Tibial artery (tissue), 4 donors: ENCODE data around the gene SACS.

ENCODE experiments used
- DNase-seq, 2 donors: peaks; one replicate each; pipeline ENCODE4 v3.0.0-alpha.2; 2019
- H3K27ac ChIP-seq, 2 donors: fragments of 200-600 bp; sonication (generic) in 1 of 2; 1 replicate in 1 of 2; 2 replicates in 1 of 2; pipeline ENCODE4 v1.5.1; 2018 to 2019; ENCODE audit warnings: mild to moderate bottlenecking in 1 of 2
- H3K27me3 ChIP-seq, 2 donors: fragments of 200-600 bp; sonication (generic) in 1 of 2; one replicate each; pipeline versions ENCODE4 v1.5.1 to v1.6.0; 2016 to 2019
- H3K36me3 ChIP-seq, 3 donors: fragments of 200-600 bp; sonication (generic) in 2 of 3; one replicate each; pipeline ENCODE4 v1.5.1; 2016 to 2019; ENCODE audit warnings: mild to moderate bottlenecking in 2 of 3
- H3K4me1 ChIP-seq, 4 donors: fragments of 200-600 bp; sonication (generic) in 2 of 4; 1 replicate in 3 of 4; 2 replicates in 1 of 4; pipeline ENCODE4 v1.5.1; 2016 to 2019
- H3K4me3 ChIP-seq, 2 donors: fragments of 200-600 bp; sonication (generic) in 1 of 2; 1 replicate in 1 of 2; 2 replicates in 1 of 2; pipeline ENCODE4 v1.5.1; 2018 to 2019; ENCODE audit warnings: mild to moderate bottlenecking in 2 of 2
- H3K9me3 ChIP-seq, 3 donors: fragments of 200-600 bp; sonication (generic) in 1 of 3; one replicate each; pipeline ENCODE4 v1.5.1; 2016 to 2019
- CTCF ChIP-seq, 2 experiments: fragments of 200-600 bp in 1 of 2; fragments of 450-650 bp in 1 of 2; IDR thresholded peaks; one replicate each; pipeline ENCODE4 v1.5.1; 2017 to 2019; ENCODE audit warnings: antibody characterized with exemption in 2 of 2, mild to moderate bottlenecking in 1 of 2, moderate library complexity in 1 of 2
- intact Hi-C: fragments of 100-400 bp; cut with DNase I; formaldehyde crosslinking; loops from one replicate; pipeline ENCODE4 v1.15.0; 2023; ENCODE audit warnings: low total_unique reads

Gene SACS, protein sequence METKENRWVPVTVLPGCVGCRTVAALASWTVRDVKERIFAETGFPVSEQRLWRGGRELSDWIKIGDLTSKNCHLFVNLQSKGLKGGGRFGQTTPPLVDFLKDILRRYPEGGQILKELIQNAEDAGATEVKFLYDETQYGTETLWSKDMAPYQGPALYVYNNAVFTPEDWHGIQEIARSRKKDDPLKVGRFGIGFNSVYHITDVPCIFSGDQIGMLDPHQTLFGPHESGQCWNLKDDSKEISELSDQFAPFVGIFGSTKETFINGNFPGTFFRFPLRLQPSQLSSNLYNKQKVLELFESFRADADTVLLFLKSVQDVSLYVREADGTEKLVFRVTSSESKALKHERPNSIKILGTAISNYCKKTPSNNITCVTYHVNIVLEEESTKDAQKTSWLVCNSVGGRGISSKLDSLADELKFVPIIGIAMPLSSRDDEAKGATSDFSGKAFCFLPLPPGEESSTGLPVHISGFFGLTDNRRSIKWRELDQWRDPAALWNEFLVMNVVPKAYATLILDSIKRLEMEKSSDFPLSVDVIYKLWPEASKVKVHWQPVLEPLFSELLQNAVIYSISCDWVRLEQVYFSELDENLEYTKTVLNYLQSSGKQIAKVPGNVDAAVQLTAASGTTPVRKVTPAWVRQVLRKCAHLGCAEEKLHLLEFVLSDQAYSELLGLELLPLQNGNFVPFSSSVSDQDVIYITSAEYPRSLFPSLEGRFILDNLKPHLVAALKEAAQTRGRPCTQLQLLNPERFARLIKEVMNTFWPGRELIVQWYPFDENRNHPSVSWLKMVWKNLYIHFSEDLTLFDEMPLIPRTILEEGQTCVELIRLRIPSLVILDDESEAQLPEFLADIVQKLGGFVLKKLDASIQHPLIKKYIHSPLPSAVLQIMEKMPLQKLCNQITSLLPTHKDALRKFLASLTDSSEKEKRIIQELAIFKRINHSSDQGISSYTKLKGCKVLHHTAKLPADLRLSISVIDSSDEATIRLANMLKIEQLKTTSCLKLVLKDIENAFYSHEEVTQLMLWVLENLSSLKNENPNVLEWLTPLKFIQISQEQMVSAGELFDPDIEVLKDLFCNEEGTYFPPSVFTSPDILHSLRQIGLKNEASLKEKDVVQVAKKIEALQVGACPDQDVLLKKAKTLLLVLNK (N-terminal part only)

GRCh38 chr13:23433171-23434153 is at the start of gene SACS:
TSS of gene SACS (minus strand) at chr13:23433702. CDS start at chr13:23411239, 22,463 bp downstream.
- Histone ChIP-seq H3K36me3 (no peaks in the 10 kb centered on the region), H3K4me1 (peaks cover 0 to 32% (median 10%) of the 10 kb centered on the region in 4 donors), H3K9me3 (no peaks in the 10 kb centered on the region), H3K27ac (peak within 1 kb of the TSS; percentile 82 to 88), H3K27me3 (no peaks in the 10 kb centered on the region), H3K4me3 (peak within 1 kb of the TSS; percentile 62 to 71)
- intact Hi-C loops = loop anchor here (5.0 kb wide), 1 partner anchor 56 kb away; no protein-coding TSS in a partner anchor
- no peak for TF ChIP-seq CTCF (IDR thresholded peaks at IDR 0.05)
- no peak for DNase-seq

DNA sequence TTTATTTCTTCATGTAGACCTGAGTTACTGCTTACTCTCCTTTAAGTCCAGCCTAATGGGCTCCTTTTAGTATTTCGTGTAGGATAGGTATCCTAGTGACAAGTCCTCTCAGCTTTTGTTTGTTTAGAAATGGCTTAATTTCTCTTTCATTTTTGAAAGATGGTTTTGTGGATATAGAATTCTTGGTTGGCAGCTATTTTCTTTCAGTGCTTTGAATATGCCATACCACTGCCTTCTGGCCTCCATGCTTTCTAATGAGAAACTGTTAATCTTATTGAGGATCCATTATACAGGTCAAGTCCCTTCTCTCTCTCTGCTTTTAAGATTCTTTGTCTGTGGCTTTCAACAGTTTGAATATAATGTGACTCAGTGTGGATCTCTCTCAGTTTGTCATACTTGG is 46.8 kb upstream of the SACS start:
- Histone ChIP-seq H3K36me3 (no peaks in the 10 kb centered on the region), H3K27me3 (no peaks in the 10 kb centered on the region), H3K9me3 (peaks cover 0 to 10% (median 6%) of the 10 kb centered on the region in 3 donors), H3K4me3 (no peak overlapping the region), H3K4me1 (no peaks in the 10 kb centered on the region), H3K27ac (no peak overlapping the region)
- no peak for TF ChIP-seq CTCF (IDR thresholded peaks at IDR 0.05)
- intact Hi-C loops = no loop called here
- DNase-seq = no peak

DNA sequence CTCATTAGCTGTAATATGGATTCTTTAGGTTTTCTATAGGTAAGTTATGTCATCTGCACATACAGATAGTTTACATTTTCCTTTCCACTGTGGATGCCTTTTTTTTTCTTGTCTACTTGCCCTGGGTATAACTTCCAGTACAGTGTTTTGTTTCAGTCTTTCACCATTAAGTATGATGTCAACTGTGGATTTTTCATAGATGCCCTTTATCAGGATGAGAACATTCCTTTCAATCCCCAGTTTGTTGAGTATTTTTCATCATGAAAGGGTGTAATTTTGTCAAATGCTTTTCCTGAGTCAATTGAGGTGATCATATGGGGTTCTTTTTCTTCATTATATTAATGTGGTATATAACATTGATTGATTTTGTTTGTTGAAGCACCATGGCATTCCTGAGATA is 43.6 kb upstream of the SACS start:
- TF ChIP-seq CTCF (IDR thresholded peaks at IDR 0.05) = no peak
- Histone ChIP-seq H3K4me1 (no peaks in the 10 kb centered on the region), H3K9me3 (peaks cover 0 to 10% (median 6%) of the 10 kb centered on the region in 3 donors), H3K27ac (no peak overlapping the region), H3K27me3 (no peaks in the 10 kb centered on the region), H3K36me3 (no peaks in the 10 kb centered on the region), H3K4me3 (no peak overlapping the region)
- no peak for DNase-seq
- intact Hi-C loops = loop anchor here (5.0 kb wide), 1 partner anchor 85 kb away; no protein-coding TSS in a partner anchor

DNA sequence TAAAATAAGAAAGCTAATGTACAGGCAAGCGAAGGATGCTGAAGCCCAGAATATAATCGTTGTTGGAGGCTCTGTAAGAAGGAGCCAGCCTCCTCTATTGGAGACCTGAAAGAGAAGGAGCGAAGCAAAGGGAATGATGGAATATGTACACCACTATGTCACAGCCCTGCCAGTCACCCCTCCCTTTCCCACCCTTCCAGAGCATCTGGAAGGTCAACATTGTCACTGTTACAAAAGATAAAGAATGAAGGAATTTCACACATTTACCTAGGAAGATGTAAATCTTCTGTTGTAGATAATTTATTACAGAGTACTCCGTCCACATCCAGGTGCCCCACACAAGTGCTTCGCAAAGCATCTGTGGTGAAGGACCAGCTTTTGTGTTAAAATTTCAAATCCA is 39.7 kb upstream of the SACS start:
- intact Hi-C loops = no loop called here
- Histone ChIP-seq H3K36me3 (no peaks in the 10 kb centered on the region), H3K4me3 (no peak overlapping the region), H3K27me3 (no peaks in the 10 kb centered on the region), H3K9me3 (no peaks in the 10 kb centered on the region), H3K27ac (no peak overlapping the region), H3K4me1 (no peaks in the 10 kb centered on the region)
- no peak for DNase-seq
- TF ChIP-seq CTCF (IDR thresholded peaks at IDR 0.05) = no peak
